ENCODE data around the gene RCSD1. TPM values are rescaled to one million over a fixed set of nuclear protein-coding genes. Genes with fewer than 3 reads are reported as not detected.

RCSD1 gene
- total and polyA plus RNA-seq, 2 of the 13 experiments (the other 11 are each of a cell fraction or from before 2014, with no cell fraction given), result not detected

GRCh38 chr1:167715157-167715999 lies 85.3 kb downstream of the RCSD1 start (continued):
- TF ChIP-seq HOMEZ (CRISPR knock-in tag; IDR thresholded peaks at IDR 0.05; ENCODE audit: low read depth) (peak; percentile 55; the same call in 1 of the 2 replicates), HOXA3 (CRISPR knock-in tag; IDR thresholded peaks at IDR 0.05) (peak; percentile 57), IKZF4 (CRISPR knock-in tag; IDR thresholded peaks at IDR 0.05; ENCODE audit: borderline replicate concordance, low read depth, not compliant biosample characterization) (no peak), IKZF5 (CRISPR knock-in tag; IDR thresholded peaks at IDR 0.05) (peak; percentile 46), KAT7 (CRISPR knock-in tag; IDR thresholded peaks at IDR 0.05; ENCODE audit: borderline replicate concordance) (peak; percentile 87; the same call in 1 of the 2 replicates), KLF6 (CRISPR knock-in tag; IDR thresholded peaks at IDR 0.05) (peak; percentile 46; the same call in 1 of the 2 replicates), ESRRA (CRISPR knock-in tag; IDR thresholded peaks at IDR 0.05; ENCODE audit: low read depth) (no peak), RFX5 (IDR thresholded peaks at IDR 0.05; ENCODE audit: low read depth, low read length) (no peak), PPARG (CRISPR knock-in tag; conservative IDR thresholded peaks at IDR 0.05) (peak; percentile 48), ZNF558 (CRISPR knock-in tag; IDR thresholded peaks at IDR 0.05; ENCODE audit: borderline replicate concordance) (no peak), ZNF746 (CRISPR knock-in tag; IDR thresholded peaks at IDR 0.05) (no peak), MAX (IDR thresholded peaks at IDR 0.05) (peak; percentile 23; the same call in 1 of the 2 replicates), ISL2 (CRISPR knock-in tag; IDR thresholded peaks at IDR 0.05) (0 out of 2 replicates have a peak, but pooled peaks have one; percentile 33), MAFK (conservative IDR thresholded peaks at IDR 0.05 in 1 of 2, IDR thresholded peaks at IDR 0.05 in 1 of 2; ENCODE audit: low read length in 2 of 2) (no peak), ZNF644 (CRISPR knock-in tag; IDR thresholded peaks at IDR 0.05; ENCODE audit: low read depth) (no peak), HNF1B (CRISPR knock-in tag; IDR thresholded peaks at IDR 0.05) (no peak), CHD4 (IDR thresholded peaks at IDR 0.05; ENCODE audit: borderline replicate concordance, low read length) (no peak), POGK (CRISPR knock-in tag; conservative IDR thresholded peaks at IDR 0.05) (no peak), CREB3 (CRISPR knock-in tag; IDR thresholded peaks at IDR 0.05) (0 out of 2 replicates have a peak, but pooled peaks have one; percentile 0), REL (CRISPR knock-in tag; conservative IDR thresholded peaks at IDR 0.05) (no peak), ZC3H13 (CRISPR knock-in tag; IDR thresholded peaks at IDR 0.05) (0 out of 2 replicates have a peak, but pooled peaks have one; percentile 3), XRCC5 (optimal IDR thresholded peaks at IDR 0.05; ENCODE audit: low read length) (peak; percentile 8)
